NK-92 (cell line): ENCODE results near the gene ZBTB8B.
"Not testable (repeated sequence)": the region's sequence is repeated elsewhere in the genome, so short reads cannot be mapped to it uniquely, and the experiment has no call there.

Source experiments
- DNase-seq: peaks from one replicate; lab custom pipeline; 2025; ENCODE audit not compliant: unreplicated experiment; lab: John Stamatoyannopoulos, UW

The ZBTB8B gene

DNA sequence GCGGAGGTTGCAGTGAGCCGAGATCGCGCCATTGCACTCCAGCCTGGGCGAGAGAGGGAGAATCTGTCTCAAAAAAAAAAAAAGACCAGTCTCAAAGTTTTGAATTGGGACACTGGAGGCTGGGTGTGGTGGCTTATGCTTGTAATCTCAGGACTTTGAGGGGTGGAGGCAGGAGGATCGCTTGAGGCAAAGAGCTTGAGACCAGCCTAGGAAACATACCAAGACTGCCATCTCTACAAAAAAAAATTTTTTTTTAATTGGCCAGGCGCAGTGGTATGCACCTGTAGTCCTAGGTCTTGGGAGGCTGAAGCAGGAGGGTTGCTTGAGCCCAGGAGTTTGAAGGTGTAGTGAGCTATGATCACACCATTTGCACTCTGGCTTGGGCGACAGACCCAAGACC, 3.9 kb downstream of the ZBTB8B start:
- no peak for DNase-seq

DNA sequence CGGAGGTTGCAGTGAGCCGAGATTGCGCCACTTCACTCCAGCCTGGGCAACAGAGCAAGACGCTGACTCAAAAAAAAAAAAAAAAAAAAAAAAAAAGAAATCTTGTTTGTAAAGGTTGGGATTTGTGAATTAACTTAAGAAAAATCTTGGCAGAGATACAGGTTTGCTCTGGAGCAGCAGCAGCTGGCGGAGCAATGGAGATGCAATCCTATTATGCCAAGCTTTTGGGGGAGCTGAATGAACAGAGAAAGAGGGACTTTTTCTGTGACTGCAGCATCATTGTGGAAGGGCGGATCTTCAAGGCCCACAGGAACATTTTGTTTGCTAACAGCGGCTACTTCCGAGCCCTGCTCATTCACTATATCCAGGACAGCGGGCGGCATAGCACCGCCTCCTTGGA, 5.6 kb downstream of the ZBTB8B start:
- DNase-seq, result no peak

DNA sequence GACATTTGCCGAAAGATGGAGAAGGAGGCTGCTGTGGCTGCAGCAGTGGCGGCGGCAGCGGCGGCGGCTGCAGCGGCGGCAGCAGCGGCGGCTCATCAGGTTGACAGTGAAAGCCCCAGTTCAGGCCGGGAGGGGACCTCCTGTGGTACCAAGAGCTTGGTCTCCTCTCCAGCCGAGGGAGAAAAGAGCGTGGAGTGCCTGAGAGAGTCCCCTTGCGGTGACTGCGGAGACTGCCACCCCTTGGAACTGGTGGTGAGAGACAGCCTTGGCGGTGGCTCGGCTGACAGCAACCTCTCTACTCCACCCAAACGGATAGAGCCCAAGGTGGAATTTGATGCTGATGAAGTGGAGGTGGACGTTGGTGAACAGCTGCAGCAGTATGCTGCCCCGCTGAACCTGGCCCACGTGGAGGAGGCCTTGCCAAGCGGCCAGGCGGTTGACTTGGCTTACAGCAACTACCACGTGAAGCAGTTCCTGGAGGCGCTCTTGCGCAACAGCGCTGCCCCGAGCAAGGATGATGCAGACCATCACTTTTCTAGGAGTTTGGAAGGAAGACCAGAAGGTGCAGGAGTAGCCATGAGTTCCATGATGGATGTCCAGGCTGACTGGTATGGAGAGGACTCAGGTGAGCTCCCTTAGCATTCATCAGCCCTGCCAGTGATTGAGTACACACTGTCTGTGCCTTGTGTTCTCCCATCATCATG, 6.3 kb downstream of the ZBTB8B start:
- DNase-seq, result no peak

DNA sequence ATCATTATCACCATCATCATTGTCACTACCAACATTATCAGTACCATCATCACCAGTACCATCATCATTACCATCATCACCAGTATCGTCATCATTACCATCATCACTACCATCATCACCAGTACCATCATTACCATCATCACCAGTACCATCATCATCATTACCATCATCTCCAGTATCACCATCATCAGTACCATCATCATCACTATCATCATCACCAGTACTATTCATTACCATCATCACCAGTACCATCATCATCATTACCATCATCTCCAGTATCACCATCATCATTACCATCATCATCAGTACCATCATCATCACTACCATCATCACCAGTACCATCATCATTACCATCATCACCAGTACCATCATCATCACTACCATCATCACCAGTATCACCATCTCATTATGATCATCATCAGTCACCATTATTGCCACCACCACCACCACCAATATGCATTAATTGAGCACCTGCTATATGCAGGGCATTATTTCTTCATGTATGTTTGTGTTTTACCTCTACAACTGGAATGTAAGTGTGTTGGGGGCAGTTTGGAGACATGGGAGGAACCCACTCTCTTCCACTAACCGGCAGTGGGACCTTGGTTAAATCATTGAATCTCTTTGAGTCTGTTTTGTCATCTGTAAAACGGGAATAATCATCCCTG, 7.0 kb downstream of the ZBTB8B start:
- no peak for DNase-seq

DNA sequence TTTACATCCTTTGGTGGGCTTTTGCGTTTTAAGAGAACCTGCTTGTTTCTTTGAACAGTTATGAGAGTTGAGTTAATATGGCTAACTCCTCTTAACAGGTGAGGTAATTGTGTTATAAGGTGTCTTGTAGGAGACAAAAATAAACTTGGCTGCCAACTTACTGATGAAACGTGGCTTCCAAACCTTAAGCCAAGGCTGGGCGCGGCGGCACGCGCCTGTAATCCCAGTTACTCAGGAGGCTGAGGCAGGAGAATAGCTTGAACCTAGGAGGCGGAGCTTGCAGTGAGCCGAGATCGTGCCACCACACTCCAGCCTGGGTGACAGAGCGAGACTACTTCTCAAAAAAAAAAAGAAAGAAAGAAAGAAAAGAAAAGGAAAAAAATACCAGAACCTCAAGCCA, 8.1 kb downstream of the ZBTB8B start:
- not testable (repeated sequence) for DNase-seq

DNA sequence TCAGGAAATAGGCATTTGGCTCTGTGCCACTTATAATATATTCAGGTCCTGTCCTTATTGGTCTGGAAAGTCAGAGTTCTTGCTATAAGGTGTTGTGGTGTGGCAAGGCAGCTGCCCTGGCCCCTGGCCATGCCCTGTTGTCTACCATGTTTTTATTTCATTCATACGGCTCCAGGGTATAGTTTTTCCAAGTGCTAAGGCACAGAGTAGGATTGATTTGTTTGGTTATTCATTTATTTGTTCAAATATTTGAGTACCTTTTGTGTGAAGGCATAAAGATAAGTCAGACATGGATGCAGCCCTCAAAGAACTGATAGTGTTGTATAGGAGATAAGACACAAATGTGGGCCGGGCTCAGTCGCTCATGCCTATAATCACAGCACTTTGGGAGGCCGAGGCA, 10.1 kb downstream of the ZBTB8B start:
- no peak for DNase-seq

DNA sequence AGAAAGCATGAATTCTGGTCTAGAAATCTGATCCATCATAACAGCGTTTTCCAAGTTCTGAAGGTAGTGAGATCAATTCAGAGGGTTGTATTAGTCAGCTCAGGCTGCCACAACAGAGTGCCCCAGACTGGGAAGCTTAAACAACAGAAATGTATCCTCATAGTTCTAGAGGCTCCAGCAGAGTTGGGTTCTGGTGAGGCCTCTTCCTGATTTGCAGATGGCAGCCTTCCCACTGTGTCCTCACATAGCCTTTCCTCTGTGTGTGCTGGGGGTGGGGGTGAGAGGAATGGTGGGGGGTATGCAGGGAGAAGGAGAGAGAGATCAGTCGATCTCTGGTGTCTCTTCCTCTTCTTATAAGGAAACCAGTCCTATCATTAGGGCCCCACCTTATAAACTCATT, 15.1 kb downstream of the ZBTB8B start:
- no peak for DNase-seq

DNA sequence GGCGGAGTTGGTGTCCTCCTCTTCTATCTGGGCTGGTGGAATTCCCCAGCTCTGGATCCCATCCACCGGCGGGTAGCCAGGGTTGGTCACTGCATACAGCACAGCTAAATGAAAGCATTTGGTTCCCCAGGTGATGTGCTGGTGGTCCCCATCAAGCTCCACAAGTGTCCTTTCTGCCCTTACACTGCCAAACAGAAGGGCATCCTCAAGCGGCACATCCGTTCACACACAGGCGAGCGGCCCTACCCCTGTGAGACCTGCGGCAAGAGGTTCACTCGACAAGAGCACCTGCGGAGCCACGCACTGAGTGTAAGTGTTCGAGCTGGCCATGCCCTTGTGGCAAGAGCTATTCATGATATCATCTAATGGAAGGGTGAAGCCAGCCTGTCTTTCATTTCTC, 15.9 kb downstream of the ZBTB8B start:
- DNase-seq, result no peak

DNA sequence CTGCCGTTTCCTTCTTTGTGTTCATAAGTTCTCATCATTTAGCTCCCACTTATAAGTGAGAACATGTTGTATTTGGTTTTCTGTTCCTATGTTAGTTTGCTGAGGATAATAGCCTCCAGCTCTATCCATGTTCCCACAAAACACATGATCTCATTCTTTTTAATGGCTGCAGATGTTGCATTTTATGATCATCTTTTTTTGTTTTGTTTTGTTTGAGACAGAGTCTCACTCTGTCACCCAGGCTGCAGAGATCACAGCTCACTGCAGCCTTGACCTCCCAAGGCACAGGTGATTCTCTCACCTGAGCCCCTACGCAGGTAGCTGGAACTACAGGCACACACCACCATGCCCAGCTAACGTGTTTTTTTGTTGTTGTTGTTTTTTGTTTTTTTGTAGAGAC, 16.9 kb downstream of the ZBTB8B start:
- not testable (repeated sequence) for DNase-seq

DNA sequence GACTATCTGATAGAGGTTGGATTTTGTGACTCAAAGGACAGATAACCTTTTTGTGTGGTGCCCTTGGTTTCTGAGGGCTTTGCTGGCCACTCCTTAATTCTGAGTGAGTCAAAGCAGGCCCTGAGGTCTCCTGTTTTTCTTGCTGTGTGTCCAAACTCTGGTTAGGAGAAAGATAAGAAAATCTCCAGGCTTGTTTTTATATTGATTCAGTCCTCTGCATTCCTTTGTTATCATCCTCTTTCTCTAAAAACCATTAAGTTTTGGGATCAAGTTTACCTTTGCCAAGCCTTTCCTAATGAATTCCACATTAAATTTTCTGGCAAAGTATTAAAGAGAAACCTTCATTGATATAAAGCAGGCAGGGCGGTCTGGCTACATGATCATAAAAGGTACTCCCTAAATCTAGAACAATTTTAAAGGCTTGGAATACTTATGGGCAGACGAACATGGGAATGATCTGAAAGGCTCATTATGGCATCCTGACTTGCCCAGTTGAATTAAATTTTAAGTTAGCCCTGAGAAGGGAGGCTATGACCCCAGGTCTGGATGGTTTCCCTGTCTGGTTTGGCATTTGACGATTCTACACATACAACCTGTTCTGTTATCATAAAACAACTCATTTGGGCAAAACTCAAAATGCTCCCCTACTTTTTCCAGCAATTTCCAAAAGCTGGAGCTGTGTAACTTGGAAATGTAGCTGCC, 20.8 kb downstream of the ZBTB8B start:
- no peak for DNase-seq

DNA sequence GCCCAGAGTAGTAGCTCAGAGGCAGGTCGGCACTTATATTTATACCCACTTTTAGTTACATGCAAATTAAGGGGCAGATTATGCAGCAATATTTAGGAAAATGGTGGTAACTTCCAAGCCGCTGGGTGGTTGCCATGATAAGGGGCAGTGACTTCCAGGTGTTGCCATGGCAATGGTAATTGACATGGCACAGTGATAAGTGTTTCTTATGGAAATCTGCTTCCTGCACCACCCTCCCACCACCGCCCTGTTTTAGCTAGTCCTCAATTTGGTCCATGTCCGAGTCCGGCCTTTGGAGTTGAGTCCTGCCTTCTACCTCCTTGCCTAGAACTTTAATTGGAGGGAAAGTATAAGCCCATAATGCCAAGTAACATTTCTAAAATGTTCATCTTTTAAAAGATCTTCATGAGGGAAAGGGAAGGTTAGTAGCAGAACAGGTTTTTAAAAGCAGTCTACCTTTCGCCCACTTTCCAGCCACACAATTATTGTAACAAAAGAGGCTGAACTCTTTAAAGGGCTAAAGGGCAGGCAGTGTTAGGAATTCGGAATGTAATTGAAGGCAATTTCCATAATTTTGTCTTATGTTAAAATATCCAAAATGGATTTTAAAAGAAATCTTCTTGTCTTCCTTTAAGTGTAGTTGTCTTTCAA, 21.7 kb downstream of the ZBTB8B start:
- DNase-seq, result no peak

DNA sequence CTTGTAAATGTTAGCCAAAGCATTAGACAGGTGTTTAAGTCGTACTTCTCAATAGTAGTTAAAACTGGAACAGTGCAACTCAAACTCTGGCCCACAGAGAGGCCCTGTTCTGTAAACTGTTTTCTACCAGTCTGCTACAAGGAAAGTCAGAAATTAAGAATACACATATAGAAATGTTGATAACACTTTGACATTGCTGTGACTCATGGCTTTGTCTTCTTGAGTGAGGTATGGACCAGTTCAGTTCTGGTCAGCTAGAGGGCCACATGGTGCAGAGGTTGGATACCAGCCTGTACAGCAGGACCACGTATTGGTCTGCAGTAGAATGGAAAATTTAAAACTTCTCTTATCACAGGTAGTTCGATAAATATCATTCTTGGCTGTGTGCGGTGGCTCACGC, 22.3 kb downstream of the ZBTB8B start:
- DNase-seq, result no peak

DNA sequence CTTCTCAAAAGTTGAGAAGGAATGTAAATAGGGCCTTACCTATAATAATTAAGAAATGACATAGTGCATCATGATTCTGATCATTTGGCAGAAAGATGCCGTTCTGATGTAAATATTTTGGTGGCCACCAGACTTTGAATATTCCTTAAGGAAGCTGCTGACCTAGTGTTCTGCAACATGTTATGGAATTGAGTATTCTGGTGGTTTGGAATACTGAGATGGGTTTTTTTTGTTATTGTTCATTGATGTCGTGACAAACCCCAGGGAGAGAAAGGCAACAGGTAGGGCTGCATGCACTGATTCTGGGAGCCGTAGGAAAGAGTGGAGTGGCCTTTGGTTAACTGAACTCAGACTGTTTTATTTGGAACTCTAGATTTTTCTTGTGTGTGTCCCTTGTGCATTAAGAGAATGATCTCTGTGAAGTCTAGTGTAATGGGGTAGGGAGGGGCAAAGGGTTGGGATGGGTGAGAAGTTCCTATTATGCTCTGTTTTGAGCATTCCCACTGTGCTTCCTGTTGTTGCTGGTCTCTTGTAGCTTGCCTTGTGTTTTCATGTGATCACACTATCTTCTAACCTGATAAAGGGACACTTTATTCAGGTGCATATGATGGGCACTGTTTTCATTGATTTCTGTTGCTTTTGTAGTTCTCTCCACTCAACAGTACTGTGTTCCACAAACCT, 25.0 kb downstream of the ZBTB8B start:
- no peak for DNase-seq

DNA sequence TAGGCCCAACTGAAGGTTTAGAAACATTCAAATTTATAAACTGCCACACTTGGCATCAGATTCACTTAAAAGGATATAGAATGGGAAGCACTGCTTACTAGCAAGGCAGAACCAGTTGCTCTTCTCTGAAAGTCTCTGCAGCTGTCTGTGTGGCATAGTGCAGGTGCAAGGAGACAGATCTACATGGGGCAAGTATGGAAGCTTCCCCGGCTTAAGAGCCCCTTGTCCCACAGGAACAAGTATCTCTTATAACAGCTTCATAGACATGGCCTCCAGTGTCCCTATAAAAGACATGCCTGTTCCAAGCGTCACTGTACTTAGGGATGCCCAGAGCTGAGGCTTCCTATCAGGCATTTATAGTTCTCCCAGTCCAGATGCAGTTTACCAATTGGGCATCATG, 26.5 kb downstream of the ZBTB8B start:
- no peak for DNase-seq

DNA sequence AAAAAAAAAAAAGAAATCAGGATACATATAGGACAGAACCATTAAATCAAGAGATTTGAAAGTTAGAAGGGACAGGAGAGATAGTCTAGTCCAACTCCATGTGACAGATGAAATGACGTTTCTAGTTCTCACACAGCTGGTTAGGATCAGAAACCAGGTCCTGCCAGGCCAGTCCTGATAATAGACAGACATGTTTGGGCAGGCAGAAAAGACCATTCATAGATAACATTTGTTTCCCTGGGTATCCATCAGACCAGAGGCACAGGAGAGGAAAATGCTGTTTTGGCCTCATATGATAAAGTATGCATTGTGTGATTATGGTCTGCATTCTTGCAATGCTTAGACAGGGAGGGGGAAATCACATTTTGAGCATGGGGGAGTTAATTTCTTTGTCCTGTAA, 29.3 kb downstream of the ZBTB8B start:
- no peak for DNase-seq

DNA sequence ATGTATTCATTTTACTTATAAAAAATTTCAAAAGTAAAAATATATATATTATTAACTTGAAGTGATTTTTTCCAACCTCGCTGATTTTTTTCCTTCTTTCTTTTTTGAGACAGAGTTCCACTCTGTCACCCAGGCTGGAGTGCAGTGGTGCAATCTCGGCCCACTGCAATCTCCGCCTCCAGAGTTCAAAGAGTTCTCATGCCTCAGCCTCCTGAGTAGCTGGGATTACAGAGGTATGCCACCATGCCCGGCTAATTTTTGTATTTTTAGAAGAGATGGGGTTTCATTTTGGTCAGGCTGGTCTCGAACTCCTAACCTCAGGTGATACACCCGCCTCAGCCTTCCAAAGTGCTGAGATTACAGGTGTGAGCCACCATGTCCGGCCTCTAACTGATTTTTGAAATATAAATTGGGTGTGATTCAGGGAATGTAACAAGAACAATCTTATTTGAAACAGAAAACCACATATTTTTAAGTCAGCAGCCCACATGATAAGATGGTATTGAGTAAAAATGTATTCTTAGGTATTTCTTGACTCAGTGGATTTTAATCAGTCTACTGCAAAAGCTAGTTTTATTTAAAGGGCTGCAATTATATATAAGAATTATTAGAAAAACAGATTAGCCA, 30.0 kb downstream of the ZBTB8B start:
- DNase-seq, result no peak

DNA sequence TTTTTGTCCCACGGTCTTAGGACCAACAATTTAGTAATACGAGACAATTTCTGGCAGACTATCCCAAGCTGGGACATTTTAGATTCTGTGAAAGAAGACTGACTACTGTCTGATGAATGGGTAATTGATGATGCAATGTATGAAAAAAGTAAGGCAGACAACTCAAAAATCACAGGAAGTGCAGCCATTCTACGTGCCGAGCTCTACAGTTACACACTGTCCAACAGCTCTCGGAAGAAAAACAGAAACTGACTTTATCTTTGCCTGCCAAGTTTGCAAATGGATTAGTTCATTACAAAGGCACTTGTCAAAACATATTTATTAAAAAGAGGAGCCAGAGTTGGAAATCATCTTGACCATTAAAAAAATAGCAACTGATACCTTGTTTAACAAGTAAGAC, 31.3 kb downstream of the ZBTB8B start:
- DNase-seq, result no peak

DNA sequence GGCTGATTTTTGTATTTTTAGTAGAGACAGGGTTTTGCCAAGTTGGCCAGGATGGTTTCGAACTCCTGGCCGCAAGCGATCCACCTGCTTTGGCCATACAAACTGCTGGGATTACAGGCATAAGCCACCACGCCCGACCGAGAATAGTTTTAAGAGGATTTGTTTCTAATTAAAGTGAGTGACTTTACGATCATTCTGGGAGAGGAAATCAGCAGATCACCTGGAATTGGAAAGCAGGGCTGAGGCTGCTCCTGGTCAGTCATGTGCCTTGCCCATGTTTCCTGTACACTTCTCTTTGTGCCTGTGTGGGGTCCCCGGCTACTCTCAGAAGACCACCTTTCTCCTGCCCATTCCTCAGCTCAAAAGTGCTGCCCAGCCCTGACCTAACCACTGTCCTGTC, 33.9 kb downstream of the ZBTB8B start:
- DNase-seq, result no peak

DNA sequence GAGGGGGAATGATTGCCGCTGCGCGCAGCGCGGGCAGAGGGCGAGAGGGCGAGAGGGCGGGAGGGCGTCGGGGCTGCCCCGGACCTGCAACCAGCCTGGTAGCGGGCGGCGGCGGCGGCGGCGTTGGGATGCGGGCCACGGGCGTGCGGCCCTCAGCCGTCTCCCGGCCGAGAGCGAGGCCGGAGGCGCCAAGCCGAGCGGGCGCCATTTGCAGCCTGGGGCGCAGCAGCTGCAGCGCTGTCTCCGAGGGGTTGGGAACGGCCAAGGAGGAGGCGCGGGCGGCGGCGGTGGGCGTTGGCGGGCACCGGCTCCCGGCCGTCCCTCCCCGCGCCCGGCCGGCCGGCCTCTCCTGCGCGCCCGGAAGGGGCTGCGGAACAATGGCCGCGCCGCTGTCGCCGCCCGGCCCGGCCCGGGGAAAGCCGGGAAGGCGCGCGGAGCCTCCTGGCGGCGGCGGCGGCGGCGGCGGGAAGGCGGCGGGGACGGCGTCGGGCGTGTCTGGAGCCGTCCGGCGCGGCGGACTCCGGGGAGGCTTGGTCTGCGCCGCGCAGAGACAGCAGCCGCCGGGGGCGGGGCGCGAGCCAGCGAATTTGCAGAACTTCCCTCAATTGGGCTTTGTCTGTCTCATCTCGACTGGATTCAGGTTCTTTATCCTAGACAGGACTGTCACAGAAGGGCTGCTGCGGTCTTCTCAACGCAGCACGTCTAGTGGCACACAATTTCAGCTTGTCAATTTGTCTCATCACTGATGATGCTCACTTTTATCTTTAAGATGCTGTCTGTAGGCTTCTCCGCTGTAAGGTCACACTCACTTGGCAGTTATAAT, 35.7 kb downstream of the ZBTB8B start:
- no peak for DNase-seq

DNA sequence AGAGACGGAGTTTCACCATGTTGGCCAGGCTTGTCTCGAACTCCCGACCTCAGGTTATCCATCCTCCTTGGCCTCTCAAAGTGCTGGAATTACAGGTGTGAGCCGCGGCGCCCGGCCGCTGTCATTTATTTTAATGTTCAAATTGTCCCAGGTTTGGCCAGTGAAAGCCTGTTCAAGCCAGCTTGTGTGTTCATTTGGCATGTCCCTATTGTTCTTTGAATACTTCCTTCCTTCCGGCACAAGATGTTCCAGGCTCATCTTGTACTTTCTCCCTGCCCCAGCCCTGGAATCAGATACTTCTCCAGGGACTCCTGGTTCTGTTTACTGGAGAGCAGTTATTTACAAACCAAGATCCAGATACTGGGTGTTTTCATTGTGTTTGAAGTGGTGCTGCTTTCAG, 37.0 kb downstream of the ZBTB8B start:
- DNase-seq, result no peak
